ENCODE data around the gene MPRIP.

The MPRIP gene

DNA sequence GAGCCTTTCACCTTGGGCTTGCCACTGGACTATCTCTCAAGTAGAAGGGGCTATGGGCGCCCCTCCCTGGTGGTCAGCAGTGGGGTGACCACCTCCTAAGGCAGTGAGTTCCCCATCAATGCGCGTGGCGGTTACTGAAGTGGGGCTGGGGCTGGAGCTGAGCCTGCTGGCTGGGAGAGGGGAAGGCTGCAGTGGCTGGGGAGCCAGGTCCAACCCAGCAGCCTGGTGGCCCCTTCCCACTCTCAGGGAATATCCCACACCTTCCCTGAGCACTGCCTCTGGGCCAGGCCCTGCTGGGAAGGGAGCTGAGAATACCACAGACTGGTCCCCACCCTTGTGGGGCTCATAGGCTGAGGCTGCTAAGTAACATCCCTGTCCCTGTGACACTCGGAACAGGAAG, 19.8 kb upstream of the MPRIP start (continued):
- no peak for TF ChIP-seq ZNF692 (tag by site-specific recombination; IDR thresholded peaks at IDR 0.05)
- TF ChIP-seq ZNF521 (tag by site-specific recombination; IDR thresholded peaks at IDR 0.05), result no peak
- TF ChIP-seq ZNF791 (tag by site-specific recombination; IDR thresholded peaks at IDR 0.05), result no peak
- TF ChIP-seq, protein P1, sequence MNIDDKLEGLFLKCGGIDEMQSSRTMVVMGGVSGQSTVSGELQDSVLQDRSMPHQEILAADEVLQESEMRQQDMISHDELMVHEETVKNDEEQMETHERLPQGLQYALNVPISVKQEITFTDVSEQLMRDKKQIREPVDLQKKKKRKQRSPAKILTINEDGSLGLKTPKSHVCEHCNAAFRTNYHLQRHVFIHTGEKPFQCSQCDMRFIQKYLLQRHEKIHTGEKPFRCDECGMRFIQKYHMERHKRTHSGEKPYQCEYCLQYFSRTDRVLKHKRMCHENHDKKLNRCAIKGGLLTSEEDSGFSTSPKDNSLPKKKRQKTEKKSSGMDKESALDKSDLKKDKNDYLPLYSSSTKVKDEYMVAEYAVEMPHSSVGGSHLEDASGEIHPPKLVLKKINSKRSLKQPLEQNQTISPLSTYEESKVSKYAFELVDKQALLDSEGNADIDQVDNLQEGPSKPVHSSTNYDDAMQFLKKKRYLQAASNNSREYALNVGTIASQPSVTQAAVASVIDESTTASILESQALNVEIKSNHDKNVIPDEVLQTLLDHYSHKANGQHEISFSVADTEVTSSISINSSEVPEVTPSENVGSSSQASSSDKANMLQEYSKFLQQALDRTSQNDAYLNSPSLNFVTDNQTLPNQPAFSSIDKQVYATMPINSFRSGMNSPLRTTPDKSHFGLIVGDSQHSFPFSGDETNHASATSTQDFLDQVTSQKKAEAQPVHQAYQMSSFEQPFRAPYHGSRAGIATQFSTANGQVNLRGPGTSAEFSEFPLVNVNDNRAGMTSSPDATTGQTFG (tag by site-specific recombination; IDR thresholded peaks at IDR 0.05; ENCODE audit: borderline replicate concordance), result no peak
- no peak for TF ChIP-seq ZNF514 (tag by site-specific recombination; IDR thresholded peaks at IDR 0.05)
- TF ChIP-seq ZNF571 (tag by site-specific recombination; IDR thresholded peaks at IDR 0.05), result no peak
- TF ChIP-seq ZNF223 (tag by site-specific recombination; IDR thresholded peaks at IDR 0.05), result no peak
- TF ChIP-seq KLF16 (tag by site-specific recombination; IDR thresholded peaks at IDR 0.05), result no peak
- TF ChIP-seq ZNF513 (tag by site-specific recombination; IDR thresholded peaks at IDR 0.05), result no peak
- TF ChIP-seq ZIC2 (tag by site-specific recombination; IDR thresholded peaks at IDR 0.05), result no peak
- TF ChIP-seq ZNF664 (tag by site-specific recombination; IDR thresholded peaks at IDR 0.05), result no peak
- TF ChIP-seq, protein P2, sequence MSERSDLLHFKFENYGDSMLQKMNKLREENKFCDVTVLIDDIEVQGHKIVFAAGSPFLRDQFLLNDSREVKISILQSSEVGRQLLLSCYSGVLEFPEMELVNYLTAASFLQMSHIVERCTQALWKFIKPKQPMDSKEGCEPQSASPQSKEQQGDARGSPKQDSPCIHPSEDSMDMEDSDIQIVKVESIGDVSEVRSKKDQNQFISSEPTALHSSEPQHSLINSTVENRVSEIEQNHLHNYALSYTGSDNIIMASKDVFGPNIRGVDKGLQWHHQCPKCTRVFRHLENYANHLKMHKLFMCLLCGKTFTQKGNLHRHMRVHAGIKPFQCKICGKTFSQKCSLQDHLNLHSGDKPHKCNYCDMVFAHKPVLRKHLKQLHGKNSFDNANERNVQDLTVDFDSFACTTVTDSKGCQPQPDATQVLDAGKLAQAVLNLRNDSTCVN (tag by site-specific recombination; optimal IDR thresholded peaks at IDR 0.05), result no peak
- no peak for TF ChIP-seq ZNF146 (tag by site-specific recombination; IDR thresholded peaks at IDR 0.05)
- TF ChIP-seq ZNF280C (tag by site-specific recombination; IDR thresholded peaks at IDR 0.05), result no peak

GRCh38 chr17:17024778-17025300, 17.4 kb upstream of the MPRIP start:
- ChIA-PET POLR2A (no interaction called here), CTCF (no interaction called here)
- Histone ChIP-seq H3K36me3 (ENCODE audit: control insufficient read depth in 2 of 2, insufficient read depth in 1 of 2, low read length in 2 of 2) (no peaks in the 10 kb centered on the region), H3K4me3 (ENCODE audit: low read depth, low read length) (no peak overlapping the region), H3K4me1 (ENCODE audit: control insufficient read depth, insufficient read depth, low read length) (peaks cover 4% of the 10 kb centered on the region; the same call in 1 of the 2 replicates), H3K9me3 (ENCODE audit: control insufficient read depth, insufficient read depth, low read depth, low read length) (no peaks in the 10 kb centered on the region), H3K27ac (ENCODE audit: extremely low read depth, low read depth, low read length) (no peak overlapping the region)
- TF ChIP-seq, protein P3, sequence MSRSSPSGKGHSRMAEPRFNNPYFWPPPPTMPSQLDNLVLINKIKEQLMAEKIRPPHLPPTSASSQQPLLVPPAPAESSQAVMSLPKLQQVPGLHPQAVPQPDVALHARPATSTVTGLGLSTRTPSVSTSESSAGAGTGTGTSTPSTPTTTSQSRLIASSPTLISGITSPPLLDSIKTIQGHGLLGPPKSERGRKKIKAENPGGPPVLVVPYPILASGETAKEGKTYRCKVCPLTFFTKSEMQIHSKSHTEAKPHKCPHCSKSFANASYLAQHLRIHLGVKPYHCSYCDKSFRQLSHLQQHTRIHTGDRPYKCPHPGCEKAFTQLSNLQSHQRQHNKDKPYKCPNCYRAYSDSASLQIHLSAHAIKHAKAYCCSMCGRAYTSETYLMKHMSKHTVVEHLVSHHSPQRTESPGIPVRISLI (tag by site-specific recombination; IDR thresholded peaks at IDR 0.05), result no peak
- TF ChIP-seq, protein P4, sequence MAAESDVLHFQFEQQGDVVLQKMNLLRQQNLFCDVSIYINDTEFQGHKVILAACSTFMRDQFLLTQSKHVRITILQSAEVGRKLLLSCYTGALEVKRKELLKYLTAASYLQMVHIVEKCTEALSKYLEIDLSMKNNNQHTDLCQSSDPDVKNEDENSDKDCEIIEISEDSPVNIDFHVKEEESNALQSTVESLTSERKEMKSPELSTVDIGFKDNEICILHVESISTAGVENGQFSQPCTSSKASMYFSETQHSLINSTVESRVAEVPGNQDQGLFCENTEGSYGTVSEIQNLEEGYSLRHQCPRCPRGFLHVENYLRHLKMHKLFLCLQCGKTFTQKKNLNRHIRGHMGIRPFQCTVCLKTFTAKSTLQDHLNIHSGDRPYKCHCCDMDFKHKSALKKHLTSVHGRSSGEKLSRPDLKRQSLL (tag by site-specific recombination; IDR thresholded peaks at IDR 0.05), result no peak
- no peak for TF ChIP-seq ZNF26 (tag by site-specific recombination; IDR thresholded peaks at IDR 0.05)
- no peak for TF ChIP-seq TRIM28 (IDR thresholded peaks at IDR 0.05; ENCODE audit: borderline replicate concordance, low read length)
- TF ChIP-seq KLF8 (tag by site-specific recombination; IDR thresholded peaks at IDR 0.05), result no peak
- no peak for TF ChIP-seq SCRT2 (tag by site-specific recombination; IDR thresholded peaks at IDR 0.05)
- TF ChIP-seq ZBTB48 (tag by site-specific recombination; IDR thresholded peaks at IDR 0.05), result no peak
- TF ChIP-seq TCF7L2 (IDR thresholded peaks at IDR 0.05; ENCODE audit: borderline replicate concordance, low read depth, low read length), result no peak
- TF ChIP-seq HOXA7 (CRISPR knock-in tag; IDR thresholded peaks at IDR 0.05; ENCODE audit: borderline replicate concordance), result no peak
- TF ChIP-seq YY1 (tag by site-specific recombination; IDR thresholded peaks at IDR 0.05), result no peak
- TF ChIP-seq SETDB1 (IDR thresholded peaks at IDR 0.05; ENCODE audit: insufficient read length, low read length), result no peak
